ENCODE data around the gene MASP1.
"Not testable (repeated sequence)": the region's sequence is repeated elsewhere in the genome, so short reads cannot be mapped to it uniquely, and the experiment has no call there.

Gene MASP1

DNA sequence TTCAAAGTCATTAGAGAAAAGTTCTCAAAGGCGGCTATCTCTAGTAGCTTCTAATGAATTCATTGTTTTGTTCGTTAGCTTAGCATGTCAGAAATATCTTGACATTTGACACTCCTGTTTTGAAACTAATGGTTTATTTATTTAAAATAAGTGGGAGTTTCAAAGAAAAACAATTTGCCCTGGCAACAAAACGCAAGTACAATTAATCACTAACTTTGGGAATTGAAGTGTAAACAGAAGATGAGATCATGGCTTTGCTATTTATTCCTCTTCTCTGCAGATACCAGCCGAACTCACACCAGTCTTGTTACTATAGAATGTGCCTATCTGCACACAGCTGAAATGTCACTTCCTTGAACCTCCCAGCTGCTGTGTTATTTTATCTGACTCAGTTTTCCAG is 27.5 kb downstream of the MASP1 start:
- DNase-seq, result no peak

DNA sequence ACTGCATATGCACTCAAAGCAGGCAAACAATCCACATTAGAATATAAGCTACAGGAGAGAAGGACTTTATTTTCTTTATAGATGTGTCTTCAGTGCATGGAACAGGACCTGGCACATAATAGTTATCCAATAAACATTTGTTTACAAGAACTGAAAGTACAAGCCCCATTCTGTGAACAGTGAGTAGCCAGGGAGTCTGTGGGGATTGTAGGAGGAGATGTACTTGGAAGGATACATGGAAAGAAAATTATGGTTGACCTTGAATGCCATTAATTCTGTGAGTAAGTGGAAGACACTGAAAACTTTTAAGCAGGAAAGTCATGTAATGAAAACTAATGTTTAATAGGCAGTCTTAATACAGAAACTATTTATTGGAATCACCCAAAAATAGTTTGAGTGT is 28.3 kb downstream of the MASP1 start:
- DNase-seq, result no peak

DNA sequence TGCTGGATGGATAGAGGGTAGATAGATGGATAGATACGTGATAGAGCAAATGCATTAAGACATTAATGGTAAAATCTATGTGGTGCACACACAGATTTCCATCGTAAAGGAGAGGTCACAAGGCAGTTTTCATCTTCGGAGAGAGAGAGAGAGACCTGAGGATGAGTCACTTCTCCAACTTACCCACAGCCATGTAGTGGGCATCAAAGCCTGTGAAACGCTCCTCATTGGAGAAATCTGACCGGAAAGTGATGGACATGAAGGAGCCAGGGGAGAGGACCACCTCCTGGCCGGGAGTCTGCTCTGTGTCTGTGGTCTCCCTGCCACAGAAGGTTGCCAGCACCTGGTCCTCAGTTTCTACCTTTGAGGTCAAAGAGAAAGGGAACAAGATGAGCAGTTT is 29.2 kb downstream of the MASP1 start:
- no peak for DNase-seq

DNA sequence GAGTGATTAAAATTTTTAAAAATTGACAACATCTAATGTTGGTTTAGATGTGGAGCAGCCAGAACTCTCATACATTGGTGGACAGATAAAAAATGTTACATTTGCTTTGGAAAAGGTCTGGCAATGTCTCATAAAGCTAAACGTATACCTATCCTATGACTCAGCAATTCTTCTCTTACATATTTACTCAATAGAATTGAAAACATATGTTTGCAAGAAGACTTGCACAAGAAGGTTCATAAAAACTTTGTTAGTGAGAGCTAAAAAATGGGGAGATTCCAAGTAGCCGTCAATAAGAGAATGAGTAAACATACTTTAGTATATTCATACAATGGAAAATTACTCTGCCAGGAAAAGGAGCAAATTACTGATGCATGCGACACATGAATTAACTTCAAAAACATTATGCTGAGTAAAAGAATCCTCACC is 30.0 kb downstream of the MASP1 start:
- no peak for DNase-seq

DNA sequence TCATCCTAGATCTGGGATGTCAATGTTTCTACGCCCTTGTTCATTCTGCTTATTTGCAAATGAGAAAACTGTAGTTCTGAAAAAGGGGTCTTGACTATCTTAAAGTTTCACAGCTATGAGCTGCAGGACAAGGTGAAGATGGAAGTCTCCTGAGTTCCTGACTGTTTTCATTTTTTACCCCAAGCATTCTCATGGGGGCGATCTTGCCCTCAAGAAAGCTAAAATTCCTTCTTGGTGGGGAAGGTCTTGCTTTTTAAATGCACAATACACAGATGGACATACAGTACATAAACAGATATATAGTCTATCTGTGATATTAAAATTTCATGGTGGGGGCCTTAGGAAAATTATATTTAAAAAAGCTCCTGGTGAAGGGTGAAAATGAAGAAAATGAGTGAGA is 32.4 kb downstream of the MASP1 start:
- DNase-seq, result no peak

DNA sequence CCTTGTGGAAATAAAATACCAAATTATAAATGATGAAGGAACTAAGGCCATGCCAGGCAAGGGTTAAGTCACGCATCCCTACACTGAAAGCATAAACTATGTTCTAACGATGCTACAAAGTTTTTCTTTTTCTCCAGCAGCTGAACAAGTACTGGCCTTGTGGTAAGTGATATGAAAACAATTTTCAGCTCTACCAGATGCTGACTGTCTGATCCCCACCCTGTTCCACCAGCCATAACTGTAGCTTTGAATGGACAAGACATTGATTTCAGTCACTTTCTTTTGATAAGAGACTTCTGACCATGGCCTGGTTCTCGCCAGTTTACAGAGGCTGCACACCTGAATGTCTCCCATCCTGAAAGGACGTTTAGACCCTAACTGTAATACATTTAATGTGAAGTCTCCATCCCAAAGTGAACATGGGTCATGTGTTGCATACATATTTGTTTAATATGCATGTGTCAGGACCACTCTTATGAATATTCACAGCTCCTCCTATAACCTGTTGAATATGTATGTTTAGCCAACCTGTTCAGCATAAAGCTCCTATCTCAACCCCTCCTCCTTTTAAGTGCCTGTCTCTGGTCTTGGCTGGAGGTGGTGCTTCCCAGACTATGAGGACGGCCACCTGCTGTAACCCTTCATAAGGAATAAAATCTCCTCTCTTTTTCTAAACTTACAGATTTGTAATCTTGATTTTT is 33.4 kb downstream of the MASP1 start:
- no peak for DNase-seq

DNA sequence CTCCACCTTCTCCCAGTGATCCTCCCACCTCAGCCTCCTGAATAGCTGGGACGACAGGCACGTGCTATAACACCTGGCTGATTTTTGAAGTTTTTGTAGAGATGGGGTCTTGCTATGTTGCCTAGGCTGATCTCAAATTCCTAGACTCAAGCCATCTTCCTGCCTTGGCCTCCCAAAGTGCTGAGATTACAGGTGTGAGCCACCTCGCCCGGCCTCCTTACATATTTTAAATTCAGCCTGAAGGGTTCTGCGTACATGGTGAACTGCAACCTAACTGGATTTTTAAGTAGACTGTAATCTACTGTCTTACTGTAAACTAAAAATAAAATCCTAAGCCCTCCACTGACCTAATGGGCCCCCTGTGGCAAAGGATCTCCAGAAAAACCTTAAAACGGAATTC is 34.1 kb downstream of the MASP1 start:
- DNase-seq, result no peak

DNA sequence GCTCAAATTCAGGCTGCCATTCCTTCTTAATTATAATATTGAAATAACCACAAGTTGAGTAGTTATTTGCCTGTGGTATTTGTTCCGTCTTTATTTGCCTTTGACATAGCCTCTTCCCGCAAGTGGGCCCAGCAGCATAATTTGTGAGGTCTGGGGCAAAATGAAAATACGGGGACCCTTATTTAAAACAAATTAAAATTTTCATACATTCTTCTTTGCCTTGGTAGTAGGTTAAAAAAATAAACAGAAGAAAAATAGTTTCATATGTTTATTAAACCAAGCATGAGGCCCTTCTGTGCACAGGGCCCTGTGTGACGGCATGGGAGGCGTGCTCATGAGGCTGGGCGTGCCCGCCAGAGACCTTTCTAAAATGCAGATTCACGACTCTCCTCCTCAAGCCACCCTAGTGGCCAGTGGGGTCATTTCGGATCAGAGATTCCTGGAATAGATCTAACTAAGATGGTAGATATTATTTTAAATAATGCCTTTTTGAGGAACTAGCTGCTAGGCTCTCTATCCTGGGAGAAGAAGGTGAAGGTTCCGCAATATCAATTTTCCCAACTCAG is 35.4 kb downstream of the MASP1 start:
- no peak for DNase-seq

DNA sequence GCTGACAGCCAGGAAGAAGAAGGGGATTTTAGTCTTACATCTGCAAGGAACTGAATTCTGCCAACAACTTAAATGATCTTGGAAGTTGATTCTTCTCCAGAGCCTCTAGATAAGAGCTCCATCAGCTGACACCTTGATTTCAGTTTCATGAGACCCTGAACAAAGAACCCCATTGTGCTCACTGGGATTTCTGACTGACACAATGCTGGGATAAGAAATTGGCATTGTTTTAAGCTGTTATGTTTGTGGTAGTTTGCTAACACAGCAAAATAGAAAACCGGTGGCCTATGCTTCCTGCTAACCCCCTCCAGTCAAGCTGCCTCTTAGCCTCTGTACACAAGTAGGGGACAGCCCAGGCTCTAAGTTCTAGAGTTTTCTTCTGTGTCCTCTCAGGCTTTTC is 36.2 kb downstream of the MASP1 start:
- DNase-seq, result no peak

DNA sequence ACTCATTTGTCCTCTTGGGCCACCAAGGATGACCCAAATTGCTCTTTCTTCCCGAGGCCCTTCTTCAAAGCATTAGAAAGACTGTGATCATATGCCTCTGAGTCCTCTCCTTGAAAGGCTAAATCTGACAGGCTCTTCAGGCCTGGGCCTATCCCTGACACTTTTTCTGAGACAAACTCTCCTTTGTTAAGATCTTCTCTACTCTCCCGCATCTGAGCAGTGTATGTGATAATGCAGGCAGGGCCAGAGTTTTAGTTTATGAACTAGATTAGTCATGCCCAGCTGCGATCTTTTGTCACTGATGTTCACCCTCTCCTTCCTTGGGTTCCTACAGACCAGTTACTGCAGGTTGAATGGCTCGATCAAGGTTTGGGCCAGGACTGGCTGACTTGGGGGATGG is 39.2 kb downstream of the MASP1 start:
- DNase-seq, result no peak

DNA sequence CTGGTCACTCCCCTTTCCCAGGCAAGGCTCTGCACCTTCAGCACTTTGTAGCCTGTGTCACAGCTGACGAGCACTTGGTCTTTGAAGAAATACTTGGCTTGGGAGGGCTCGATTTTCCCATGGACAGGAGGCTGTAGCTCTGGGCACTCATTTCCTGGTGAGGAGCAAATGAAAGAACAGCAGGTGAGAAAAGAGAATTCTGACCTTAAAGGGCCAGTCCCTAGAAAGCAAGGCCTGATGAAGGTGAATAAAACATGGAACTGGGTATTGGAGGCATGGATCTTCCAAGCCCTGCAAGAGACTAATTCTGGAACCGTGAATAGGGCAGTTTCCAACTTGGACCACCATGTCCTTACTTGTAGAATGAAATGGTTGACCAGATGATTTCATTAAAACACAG is 39.9 kb downstream of the MASP1 start:
- no peak for DNase-seq

DNA sequence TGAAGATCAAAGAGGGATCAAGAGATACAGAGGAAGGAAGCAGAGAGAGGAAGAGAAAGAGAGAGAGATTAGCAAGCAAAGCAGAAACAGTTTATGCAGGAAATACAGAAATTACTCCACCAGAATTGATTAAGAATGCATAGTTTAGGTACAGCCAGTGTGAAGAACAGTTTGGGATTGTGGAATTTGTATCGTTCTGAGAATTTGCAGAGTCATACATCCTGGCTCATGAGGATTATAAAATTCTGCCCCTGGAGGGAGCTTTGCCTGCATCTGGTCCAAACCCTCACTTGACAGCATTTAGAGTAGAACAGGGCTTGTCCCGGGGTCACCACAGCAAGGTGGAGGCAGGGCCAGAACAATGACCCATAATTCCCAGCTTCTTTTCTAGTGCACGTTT is 44.1 kb downstream of the MASP1 start:
- DNase-seq, result no peak

DNA sequence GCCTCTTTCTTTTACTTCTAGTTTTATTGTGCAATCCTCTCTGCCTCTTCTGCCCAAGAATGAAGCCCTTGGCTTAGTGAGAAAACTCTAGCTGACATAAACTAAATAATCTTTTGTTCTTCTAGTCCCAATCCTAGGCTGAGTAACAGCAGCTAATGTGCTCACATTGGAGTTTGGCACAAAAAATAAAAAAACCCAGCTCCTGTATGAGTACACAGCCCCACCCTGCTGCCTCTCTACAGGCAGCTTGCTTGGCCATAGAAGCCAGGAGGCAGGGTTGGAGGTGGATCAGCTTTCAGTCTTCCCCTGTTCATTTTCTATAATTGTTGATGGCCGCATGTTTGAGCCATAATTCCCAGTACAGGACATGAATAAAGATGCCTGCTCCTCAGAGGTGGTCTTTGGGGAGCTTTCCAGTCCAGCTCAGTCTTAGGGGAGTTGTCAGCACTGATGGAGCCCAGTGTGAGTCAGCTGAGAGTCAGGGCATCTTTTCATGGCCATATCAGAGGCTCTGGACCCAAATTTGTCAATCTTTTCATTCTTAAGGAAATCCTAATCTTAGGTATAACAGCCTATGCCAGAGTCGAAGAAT is 47.5 kb downstream of the MASP1 start:
- DNase-seq, result no peak

DNA sequence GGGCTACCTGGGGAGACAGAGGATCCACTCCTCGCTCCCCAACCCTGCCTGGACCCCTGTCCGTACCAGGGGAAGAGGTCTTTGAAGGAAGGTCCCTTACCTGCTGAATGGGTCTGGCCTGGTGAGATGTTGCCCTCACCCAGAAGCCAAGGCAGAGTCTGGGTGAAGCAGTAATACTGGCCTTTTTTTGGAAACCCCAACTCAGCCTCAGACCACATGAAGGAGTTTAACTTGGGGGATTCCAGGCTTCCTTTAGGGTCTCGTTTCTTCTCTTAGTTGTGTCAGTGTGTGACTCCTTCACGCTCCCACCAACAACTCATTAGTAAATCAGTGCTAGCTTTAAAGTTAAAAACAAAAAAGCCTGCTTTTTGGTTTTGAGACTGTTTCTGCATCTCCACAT is 48.6 kb downstream of the MASP1 start:
- DNase-seq, result no peak

DNA sequence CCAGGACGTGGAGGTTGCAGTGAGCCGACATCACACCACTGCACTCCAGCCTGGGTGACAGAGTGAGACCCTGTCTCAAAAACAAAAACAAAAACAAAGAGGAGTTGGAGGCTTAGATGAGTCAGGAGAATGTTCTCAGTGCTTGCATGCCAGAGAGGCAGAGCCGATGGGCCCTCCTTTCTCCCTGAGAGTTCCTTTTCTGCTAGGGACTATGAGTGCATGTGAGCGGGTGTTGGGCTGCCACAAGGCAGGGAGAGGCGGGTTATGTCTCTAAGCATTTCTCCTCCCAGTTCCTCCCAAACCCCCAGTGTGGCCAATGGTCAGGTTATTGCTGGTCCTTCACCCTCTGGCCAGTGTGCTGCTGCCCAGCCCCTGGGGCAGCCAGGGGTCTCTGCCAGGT is 49.1 kb downstream of the MASP1 start:
- no peak for DNase-seq

DNA sequence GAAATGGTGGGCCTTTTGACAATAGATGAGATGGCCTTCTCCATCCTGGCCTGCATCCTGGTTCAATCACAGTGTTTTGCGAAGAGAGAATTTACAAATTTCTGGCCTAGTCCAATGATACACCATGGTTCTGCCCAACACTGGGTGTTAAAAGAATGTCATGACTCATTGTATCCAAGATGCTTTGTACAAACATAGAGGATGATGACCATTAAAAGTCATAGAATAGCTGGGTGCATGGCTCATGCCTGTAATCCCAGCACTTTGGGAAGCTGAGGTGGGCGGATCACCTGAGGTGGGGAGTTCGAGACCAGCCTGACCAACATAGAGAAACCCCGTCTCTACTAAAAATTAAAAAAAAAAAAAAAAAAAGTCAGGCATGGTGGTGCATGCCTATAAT is 52.7 kb downstream of the MASP1 start:
- not testable (repeated sequence) for DNase-seq

DNA sequence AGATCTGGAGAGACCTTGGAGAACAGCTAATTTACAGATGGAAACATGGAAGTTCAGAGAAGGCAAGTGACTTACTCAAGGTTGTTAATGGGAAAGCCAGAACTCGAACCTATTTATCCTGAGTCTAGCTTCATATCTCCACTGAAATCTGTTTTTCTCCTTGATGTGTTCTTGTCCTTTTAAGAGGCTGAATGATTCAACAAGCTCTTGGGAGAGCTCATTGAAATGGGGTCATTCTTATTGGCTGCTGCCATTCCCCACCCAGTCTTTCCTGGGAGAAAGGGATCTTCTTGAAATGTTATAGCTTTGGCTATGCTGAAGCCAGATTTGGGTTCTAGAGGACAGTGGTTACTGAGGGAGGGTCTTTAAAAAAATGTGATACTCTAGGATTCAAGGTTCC is 53.3 kb downstream of the MASP1 start:
- no peak for DNase-seq

DNA sequence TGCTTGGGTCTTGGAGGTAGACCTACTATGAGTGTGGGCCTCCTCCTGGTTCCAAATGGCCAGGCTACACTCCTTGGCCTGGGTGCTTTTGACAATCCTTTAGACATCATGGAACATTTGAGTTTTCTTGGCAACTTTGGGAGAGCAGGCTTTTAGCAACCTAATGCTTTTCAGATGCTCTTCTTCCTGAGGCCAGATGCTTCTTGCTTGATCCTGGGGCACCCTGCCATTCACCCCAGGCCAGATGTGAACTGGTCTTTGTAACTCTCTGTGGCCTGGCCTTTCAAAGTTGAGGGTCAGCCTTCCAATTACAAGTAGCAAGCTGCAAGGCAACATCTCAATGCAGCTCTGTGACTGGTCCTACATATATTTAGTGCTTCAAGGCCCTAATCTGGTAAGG is 53.8 kb downstream of the MASP1 start:
- no peak for DNase-seq

DNA sequence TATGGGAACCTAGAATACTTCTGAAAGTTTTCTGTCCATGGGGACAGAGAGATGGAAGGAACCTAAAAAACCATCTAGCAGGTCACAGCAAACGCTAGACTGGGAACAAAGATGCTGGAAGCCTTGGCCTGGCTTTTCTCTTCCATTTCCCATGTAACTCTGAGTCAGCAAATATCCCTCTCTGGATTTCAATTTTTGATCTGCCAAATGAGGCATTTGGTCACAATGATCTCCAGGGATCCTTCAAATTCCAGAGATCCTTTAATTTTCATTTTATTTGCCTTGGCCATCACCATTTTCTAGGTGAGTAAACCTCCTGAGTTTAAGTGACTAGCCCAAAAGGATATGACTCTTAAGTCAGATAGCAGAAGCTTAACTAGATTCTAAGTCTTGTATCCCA is 54.6 kb downstream of the MASP1 start:
- no peak for DNase-seq

DNA sequence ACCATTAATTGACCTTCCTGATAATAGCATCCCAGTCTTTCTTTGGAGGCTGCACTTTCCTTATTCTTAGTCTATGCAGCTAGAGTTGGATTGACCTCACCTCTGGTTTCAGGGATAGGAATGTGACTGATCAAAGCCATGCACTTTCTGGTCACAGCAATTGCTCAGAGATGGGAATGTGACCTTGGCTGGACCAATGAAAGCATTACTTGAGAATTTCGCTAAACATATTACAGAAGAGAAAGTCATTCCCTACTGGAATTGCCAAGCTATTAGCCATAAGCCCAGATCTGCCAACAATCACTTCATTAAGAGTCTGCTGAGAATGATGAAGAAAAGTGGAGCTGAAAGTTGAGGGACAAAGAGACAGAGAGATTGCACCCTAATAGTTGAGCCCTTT is 61.5 kb downstream of the MASP1 start:
- DNase-seq, result no peak

DNA sequence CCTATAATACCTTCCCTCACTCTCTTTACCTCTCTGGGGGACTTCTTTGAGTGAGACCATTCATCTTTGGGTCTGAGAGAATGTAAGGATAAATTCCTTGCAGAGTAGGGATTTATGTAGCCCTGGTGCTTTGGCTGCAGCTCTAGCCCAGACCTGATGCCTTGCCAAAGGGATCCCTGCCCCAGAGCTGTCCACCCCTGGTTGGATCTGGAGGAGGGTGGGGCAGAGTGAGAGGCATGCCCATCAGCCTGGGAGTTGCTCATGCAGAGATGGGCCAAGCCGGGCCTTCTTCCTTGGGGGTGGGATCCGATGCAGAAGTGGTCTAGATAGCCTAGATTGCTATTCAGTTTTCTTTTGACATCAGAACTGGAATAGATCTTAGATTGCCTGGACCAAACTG is 62.8 kb downstream of the MASP1 start:
- no peak for DNase-seq

DNA sequence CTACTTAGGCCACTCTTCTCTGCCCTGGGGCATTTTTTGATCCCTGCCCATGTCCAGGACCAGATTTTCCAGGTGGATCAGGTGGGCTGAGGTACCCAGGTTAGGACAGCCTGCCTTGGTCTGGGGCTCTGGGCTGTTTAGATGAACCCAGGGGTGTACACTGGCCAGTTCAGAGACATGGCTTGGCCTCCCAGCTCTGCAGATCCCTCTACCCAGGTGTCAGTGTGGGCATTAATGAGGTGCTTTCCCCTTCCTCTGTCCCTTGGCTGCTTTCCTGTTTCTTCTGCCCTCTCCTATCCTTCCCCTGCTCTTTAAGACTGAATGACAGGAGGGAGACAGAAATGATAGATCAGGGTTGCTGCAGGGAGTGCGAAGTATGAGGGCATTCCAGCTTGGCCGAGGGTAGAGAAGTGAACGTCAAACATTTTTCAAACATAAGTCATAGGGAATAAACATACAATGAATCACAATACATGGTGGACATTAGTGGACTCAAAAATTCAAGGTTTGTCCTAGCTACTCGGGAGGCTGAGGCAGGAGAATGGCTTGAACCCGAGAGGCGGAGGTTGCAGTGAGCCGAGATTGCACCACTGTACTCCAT is 63.8 kb downstream of the MASP1 start:
- no peak for DNase-seq

DNA sequence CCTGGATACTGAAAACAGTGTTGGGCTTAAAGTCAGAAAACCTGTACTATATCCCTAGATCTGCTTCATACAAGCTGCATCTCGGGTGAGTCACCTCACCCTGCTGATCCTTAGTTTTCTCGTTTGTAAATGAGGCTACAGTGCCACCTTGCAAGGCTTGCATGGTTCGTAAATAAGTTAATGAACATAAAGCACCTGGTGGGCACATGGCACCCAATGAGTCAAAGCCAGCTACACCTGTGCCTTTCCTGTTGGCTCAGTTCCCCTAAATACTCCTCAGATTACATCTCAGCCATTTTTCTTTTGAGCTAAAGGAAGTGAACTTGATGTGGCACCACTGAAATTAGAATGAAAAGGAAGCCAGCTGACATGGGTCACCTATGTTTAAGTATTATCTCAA is 67.7 kb downstream of the MASP1 start:
- no peak for DNase-seq

DNA sequence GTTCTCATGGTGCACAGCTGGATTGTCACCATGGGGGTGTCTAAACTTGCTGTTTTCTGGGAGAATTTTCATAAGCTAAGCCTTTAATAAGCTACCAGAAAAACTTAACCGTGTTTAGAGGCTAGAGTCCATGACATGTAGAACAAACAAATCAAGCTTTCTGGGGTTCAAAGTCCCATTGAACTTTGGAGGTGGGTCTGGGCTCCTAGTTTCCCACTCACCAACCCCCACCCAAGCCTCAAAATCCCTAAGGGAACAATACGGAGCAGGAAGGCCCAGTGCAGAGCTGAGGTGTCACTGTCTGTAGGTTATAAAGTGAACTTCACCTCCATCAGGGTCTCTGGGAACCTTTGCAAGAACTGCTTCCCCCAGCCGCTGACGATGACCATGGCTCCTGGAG is 68.7 kb downstream of the MASP1 start:
- DNase-seq, result no peak

DNA sequence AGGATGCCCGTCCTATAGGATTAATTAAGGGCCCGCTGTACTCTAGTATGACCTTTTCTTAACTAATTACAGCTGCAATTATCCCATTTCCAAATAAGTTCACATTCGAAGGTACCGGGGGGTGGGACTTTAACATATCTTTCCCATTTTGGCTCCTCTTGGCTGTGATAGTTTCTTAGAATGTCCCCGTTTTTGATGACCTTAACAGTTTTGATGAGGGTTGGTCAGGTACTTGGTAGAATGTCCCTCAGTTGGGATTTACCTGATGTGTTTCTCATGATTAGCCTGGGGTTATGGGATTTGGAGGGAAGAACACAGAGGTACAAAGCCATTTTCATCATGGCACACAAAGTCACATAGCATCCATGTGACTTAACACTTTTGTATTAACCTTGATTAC is 76.1 kb downstream of the MASP1 start:
- no peak for DNase-seq
